Urinary bladder (tissue), 4 donors: ENCODE data around the gene FUT4. TPM values are rescaled to one million over a fixed set of nuclear protein-coding genes. Genes with fewer than 3 reads are reported as not detected.

Source experiments
- DNase-seq: peaks from one replicate; pipeline ENCODE4 v3.0.0-alpha.2; 2015; ENCODE audit errors: extremely low spot score
- H3K27ac ChIP-seq: one replicate; pipeline ENCODE4 v1.5.1; 2013; ENCODE audit warnings: low read depth, mild to moderate bottlenecking, moderate library complexity
- H3K36me3 ChIP-seq: one replicate; pipeline ENCODE4 v1.6.1; 2013; ENCODE audit warnings: mild to moderate bottlenecking, moderate library complexity; ENCODE audit not compliant: insufficient read depth
- H3K4me1 ChIP-seq: one replicate; pipeline ENCODE4 v1.6.1; 2013; ENCODE audit warnings: mild to moderate bottlenecking, moderate library complexity; ENCODE audit not compliant: insufficient read depth
- H3K4me3 ChIP-seq: one replicate; pipeline ENCODE4 v1.5.1; 2013; ENCODE audit warnings: low read depth, low read length
- WGBS: extraction: QIAGEN DNeasy Blood & Tissue Kit; methylation state at CpG from one replicate; pipeline ENCODE4 v1.1.7; 2013; 5-methylcytosine and 5-hydroxymethylcytosine counted together
- polyA plus RNA-seq: library from polyadenylated mRNA; stranded (reverse); fragments of 200-250 nt; gene quantifications from one replicate; pipeline ENCODE4 v1.2.3, GENCODE V29; 2013
- total RNA-seq: library from RNA; depleted of rRNA; stranded (reverse); fragments of >200 nt; gene quantifications from one replicate; pipeline ENCODE4 v1.2.3, GENCODE V29; 2014
- donor health status: healthy with polysubstance abuse.
- donor health status: healthy.

The FUT4 gene
- total and polyA plus RNA-seq, 2 donors, result 4.5 to 7.7 TPM

DNA sequence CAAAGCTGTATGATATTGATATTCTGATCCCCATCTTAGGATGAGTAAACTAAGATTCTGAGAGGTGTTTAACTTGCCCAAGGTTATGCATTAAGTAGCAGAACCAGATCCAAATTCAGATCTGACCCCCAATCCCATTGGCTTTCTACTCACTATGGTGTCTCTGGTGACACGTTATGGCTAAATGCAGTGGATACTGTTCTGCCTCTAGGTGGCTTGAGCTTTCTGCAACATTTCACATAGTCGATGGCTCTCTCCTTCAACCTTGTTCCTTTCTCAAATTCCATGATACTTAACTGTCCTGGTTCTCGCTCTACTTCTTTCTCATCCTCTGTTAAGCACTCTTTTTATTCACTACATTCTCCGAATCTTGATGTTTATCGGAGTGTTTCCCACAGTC is 22.0 kb upstream of the FUT4 start:
- H3K27ac ChIP-seq, result no peak overlapping the region
- H3K4me3 ChIP-seq, result no peak overlapping the region
- no peak for DNase-seq
- H3K4me1 ChIP-seq, result no peaks in the 10 kb centered on the region
- 65% methylated on average over 5 of the region's 5 CpGs for WGBS
- H3K36me3 ChIP-seq, result no peaks in the 10 kb centered on the region

GRCh38 chr11:94524341-94524740 is 19.4 kb upstream of the FUT4 start:
- no peaks in the 10 kb centered on the region for H3K36me3 ChIP-seq
- no peak for DNase-seq
- no peak overlapping the region for H3K27ac ChIP-seq
- 76% methylated on average over 1 of the region's 1 CpG for WGBS
- no peaks in the 10 kb centered on the region for H3K4me1 ChIP-seq
- no peak overlapping the region for H3K4me3 ChIP-seq

- peak; percentile 41 for DNase-seq
- H3K27ac ChIP-seq, result no peak overlapping the region
- no peak overlapping the region for H3K4me3 ChIP-seq
- WGBS, result 36% methylated on average over 5 of the region's 5 CpGs
- no peaks in the 10 kb centered on the region for H3K4me1 ChIP-seq
- H3K36me3 ChIP-seq, result no peaks in the 10 kb centered on the region
Observed at GRCh38 chr11:94525546-94526324, 18.0 kb upstream of the FUT4 start.

GRCh38 chr11:94526645-94527438 is 16.9 kb upstream of the FUT4 start:
- H3K36me3 ChIP-seq, result no peaks in the 10 kb centered on the region
- no peak overlapping the region for H3K27ac ChIP-seq
- H3K4me3 ChIP-seq, result no peak overlapping the region
- DNase-seq, result no peak
- H3K4me1 ChIP-seq, result no peaks in the 10 kb centered on the region
- WGBS, result 67% methylated on average over 4 of the region's 4 CpGs

DNA sequence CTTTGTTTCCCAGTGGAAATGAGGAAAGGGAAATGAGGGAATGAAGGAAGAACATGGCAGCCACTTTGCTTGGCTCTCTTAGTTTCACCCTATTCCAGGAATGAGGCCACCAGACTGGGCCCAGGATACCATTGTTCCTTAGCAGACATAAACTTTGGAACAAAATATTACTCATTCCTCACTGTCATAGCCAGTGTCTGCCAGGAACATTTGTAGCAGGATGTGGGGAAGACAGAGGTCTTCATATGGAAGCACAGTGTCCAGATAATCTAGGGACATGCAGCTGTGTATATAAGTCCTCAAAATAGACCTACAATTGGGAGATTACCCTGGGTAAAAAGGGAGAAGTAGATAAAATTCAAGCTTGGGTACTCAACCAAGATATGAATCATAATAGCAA is 15.2 kb upstream of the FUT4 start:
- DNase-seq, result no peak
- Histone ChIP-seq H3K36me3 (no peaks in the 10 kb centered on the region), H3K27ac (no peak overlapping the region), H3K4me3 (no peak overlapping the region), H3K4me1 (no peaks in the 10 kb centered on the region)

- Histone ChIP-seq H3K36me3 (no peaks in the 10 kb centered on the region), H3K4me3 (no peak overlapping the region), H3K27ac (no peak overlapping the region), H3K4me1 (no peaks in the 10 kb centered on the region)
- no peak for DNase-seq
- WGBS, result 84% methylated on average over 3 of the region's 3 CpGs
Observed at GRCh38 chr11:94532211-94532610, 11.5 kb upstream of the FUT4 start.

- Histone ChIP-seq H3K27ac (no peak overlapping the region), H3K36me3 (no peaks in the 10 kb centered on the region), H3K4me3 (no peak overlapping the region), H3K4me1 (no peaks in the 10 kb centered on the region)
- WGBS, result 90% methylated on average over 1 of the region's 1 CpG
- DNase-seq, result no peak
Observed at GRCh38 chr11:94533206-94533605, 10.5 kb upstream of the FUT4 start.

- Histone ChIP-seq H3K27ac (no peak overlapping the region), H3K4me1 (no peaks in the 10 kb centered on the region), H3K36me3 (no peaks in the 10 kb centered on the region), H3K4me3 (no peak overlapping the region)
- DNase-seq, result no peak
- 64% methylated on average over 6 of the region's 6 CpGs for WGBS
Observed at GRCh38 chr11:94533696-94534630, 9.8 kb upstream of the FUT4 start.

GRCh38 chr11:94536386-94536785 is 7.3 kb upstream of the FUT4 start:
- Histone ChIP-seq H3K36me3 (no peaks in the 10 kb centered on the region), H3K4me1 (no peaks in the 10 kb centered on the region), H3K4me3 (no peak overlapping the region), H3K27ac (no peak overlapping the region)
- DNase-seq, result no peak

GRCh38 chr11:94537031-94537600 is 6.6 kb upstream of the FUT4 start:
- H3K4me3 ChIP-seq, result no peak overlapping the region
- no peak overlapping the region for H3K27ac ChIP-seq
- WGBS, result 33% methylated on average over 3 of the region's 3 CpGs
- H3K4me1 ChIP-seq, result no peaks in the 10 kb centered on the region
- no peaks in the 10 kb centered on the region for H3K36me3 ChIP-seq
- DNase-seq, result no peak

- H3K4me1 ChIP-seq, result no peaks in the 10 kb centered on the region
- no peak for DNase-seq
- WGBS, result 88% methylated on average over 1 of the region's 1 CpG
- H3K36me3 ChIP-seq, result no peaks in the 10 kb centered on the region
- H3K4me3 ChIP-seq, result no peak overlapping the region
- H3K27ac ChIP-seq, result no peak overlapping the region
Observed at GRCh38 chr11:94539420-94539819, 4.3 kb upstream of the FUT4 start.

DNA sequence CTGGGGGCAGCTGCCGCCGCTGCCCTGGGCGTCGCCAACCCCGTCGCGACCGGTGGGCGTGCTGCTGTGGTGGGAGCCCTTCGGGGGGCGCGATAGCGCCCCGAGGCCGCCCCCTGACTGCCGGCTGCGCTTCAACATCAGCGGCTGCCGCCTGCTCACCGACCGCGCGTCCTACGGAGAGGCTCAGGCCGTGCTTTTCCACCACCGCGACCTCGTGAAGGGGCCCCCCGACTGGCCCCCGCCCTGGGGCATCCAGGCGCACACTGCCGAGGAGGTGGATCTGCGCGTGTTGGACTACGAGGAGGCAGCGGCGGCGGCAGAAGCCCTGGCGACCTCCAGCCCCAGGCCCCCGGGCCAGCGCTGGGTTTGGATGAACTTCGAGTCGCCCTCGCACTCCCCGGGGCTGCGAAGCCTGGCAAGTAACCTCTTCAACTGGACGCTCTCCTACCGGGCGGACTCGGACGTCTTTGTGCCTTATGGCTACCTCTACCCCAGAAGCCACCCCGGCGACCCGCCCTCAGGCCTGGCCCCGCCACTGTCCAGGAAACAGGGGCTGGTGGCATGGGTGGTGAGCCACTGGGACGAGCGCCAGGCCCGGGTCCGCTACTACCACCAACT is 1.0 kb downstream of the FUT4 start:
- H3K27ac ChIP-seq, result peak overlapping the region; percentile 98
- H3K4me3 ChIP-seq, result peak overlapping the region; percentile 66
- H3K4me1 ChIP-seq, result no peaks in the 10 kb centered on the region
- 11% methylated on average over 59 of the region's 59 CpGs for WGBS
- no peak for DNase-seq
- no peaks in the 10 kb centered on the region for H3K36me3 ChIP-seq
